Measurements from ENCODE around the gene SKP2.
A peak's percentile ranks its signal among the peaks of the same experiment; 100 is the strongest.

DNA sequence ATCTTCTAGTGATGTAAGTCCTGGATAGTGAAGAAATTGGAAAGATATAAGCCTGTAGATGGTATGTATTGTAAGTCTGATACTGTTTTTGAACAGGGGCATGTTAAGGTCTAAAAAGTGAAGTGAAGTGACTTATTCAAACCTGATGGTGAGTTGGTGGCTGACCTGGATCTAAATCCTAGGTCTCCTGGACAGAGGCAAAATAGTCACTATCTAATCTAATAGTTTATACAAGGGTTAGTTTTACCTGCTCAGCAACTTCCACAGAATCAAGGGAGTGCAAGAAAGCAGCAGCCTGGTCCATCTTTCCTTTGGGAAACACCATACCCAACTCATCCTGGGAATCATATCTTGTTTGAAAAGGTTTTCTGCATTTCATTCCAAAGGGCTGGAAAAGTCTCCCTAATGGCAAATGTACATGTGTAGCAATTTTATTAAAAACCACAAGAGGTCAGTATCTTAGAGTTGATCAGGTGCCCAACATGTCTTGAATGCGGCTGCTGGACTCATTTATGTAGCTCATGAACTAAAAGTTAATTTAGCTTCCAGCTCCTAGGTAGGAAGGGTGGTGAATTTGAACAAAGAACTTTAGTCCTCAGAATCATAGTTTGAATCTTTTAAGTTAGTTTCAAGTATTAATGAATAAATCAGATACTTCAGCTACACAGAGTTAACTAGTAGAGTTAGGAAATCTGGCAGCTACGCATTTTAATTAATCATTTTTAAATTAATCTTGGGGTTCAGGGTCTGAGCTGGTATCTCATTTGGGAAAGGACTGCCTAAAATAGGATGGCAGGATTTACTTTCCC is 26.0 kb downstream of the SKP2 start:
- TF ChIP-seq, protein P1, sequence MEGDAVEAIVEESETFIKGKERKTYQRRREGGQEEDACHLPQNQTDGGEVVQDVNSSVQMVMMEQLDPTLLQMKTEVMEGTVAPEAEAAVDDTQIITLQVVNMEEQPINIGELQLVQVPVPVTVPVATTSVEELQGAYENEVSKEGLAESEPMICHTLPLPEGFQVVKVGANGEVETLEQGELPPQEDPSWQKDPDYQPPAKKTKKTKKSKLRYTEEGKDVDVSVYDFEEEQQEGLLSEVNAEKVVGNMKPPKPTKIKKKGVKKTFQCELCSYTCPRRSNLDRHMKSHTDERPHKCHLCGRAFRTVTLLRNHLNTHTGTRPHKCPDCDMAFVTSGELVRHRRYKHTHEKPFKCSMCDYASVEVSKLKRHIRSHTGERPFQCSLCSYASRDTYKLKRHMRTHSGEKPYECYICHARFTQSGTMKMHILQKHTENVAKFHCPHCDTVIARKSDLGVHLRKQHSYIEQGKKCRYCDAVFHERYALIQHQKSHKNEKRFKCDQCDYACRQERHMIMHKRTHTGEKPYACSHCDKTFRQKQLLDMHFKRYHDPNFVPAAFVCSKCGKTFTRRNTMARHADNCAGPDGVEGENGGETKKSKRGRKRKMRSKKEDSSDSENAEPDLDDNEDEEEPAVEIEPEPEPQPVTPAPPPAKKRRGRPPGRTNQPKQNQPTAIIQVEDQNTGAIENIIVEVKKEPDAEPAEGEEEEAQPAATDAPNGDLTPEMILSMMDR (IDR thresholded peaks at IDR 0.05; ENCODE audit: low read depth, low read length) = peak; percentile 48
- no peak for TF ChIP-seq EZH2phosphoT487 (IDR thresholded peaks at IDR 0.05; ENCODE audit: low read depth)
